ENCODE results near the gene IRS2.

Gene IRS2

DNA sequence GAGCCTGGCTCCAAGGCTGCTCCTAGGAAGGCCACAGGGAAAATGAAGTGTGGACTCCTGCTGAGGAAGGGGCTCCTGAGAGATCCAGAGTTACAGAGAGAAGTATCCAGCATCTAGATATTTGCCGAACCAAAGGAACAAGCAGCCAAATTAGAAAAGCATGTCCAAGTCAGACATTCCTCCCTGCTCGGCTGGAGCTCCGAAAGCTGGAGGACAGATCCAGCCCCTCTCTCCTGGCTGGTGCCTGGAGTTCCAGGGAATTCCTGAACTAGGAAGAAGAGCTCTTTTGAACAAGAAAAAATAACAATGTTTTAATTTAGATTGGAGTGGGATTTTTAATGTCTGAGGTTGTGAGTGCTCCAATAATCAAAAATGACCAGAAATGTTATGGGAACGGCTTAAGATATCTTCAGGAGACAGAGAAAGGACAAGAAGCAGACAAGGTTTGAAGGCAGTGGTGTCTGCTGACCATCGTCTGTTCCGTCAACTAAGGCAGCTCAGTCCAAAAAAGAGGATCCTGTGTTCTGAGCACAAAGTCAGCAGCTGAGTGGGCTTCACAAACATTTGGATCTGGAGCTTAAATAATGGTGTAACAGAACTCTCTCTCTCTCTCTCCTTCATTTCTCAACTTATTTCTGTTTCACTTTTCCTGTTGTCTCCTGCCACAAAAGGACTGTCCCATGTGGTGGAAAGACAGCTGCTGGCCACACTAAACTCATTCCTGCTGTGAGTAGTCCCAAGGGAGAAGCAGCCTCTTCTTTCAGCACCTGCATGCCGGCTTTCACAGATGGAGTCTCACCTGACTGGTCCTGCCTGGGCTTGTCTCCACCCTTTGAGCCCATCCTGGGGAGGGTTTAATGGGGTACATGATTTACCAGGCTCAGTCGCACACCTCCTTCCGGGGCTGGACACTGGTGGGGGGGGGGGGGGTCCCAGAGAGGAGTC is 31.5 kb upstream of the IRS2 start:
- TF ChIP-seq, protein P1, sequence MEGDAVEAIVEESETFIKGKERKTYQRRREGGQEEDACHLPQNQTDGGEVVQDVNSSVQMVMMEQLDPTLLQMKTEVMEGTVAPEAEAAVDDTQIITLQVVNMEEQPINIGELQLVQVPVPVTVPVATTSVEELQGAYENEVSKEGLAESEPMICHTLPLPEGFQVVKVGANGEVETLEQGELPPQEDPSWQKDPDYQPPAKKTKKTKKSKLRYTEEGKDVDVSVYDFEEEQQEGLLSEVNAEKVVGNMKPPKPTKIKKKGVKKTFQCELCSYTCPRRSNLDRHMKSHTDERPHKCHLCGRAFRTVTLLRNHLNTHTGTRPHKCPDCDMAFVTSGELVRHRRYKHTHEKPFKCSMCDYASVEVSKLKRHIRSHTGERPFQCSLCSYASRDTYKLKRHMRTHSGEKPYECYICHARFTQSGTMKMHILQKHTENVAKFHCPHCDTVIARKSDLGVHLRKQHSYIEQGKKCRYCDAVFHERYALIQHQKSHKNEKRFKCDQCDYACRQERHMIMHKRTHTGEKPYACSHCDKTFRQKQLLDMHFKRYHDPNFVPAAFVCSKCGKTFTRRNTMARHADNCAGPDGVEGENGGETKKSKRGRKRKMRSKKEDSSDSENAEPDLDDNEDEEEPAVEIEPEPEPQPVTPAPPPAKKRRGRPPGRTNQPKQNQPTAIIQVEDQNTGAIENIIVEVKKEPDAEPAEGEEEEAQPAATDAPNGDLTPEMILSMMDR (IDR thresholded peaks at IDR 0.05): no peak

DNA sequence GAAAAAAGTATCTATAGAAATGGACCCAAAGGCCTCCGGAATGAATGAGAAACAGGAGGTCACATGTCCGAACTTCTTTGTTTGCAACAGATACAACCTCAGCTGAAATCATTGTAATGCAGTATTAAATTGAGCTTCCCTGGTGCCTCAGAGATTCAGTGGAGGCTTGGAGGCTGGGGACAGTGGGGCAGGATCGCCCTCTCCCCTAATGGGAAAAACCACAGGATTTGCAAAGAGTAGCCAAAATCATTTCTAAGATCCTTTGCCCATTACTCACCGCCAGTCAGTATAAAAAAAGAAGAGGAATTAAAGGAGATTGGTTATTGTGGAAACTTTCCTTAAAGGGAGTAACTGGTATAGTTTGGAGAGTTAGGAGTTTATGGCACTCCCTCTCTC is 30.4 kb upstream of the IRS2 start:
- TF ChIP-seq, protein P1 (IDR thresholded peaks at IDR 0.05): no peak

DNA sequence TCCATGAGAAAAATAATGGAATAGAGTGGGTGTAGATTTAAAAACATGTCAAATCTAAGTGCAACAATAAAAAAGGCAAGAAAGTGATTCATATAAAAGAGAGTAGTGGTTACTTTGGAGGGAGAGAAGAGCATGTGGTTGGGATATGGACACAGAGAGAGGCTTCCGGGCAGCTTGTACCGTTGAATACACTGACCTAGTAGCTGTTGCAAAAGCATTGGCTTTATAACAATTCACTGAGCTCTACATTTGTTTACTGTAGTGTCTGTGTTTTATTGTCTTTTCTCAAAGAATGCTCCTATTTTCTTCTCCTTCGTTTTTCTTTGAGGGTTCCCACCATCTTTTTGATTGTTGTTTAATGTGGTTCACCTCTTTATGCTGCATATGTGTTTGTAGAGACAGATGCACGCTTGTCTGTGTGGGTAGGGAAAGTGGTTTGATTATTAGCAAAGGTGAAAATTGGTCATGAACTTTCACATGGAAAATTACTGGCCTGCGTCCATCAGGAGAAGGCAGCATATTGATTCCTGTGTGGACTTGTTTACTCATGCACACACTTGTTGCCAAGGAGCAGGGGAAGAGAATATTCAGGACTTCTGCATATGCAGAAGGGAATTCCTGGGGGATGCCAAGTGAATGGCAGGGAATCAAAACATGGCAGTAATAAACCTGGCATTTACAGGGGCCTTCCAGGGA is 29.9 kb upstream of the IRS2 start:
- TF ChIP-seq, protein P1 (IDR thresholded peaks at IDR 0.05): no peak

GRCh38 chr13:109815651-109816050 is 29.3 kb upstream of the IRS2 start:
- TF ChIP-seq, protein P1 (IDR thresholded peaks at IDR 0.05): no peak

GRCh38 chr13:109813663-109814062 is 27.3 kb upstream of the IRS2 start:
- TF ChIP-seq, protein P1 (IDR thresholded peaks at IDR 0.05): no peak

DNA sequence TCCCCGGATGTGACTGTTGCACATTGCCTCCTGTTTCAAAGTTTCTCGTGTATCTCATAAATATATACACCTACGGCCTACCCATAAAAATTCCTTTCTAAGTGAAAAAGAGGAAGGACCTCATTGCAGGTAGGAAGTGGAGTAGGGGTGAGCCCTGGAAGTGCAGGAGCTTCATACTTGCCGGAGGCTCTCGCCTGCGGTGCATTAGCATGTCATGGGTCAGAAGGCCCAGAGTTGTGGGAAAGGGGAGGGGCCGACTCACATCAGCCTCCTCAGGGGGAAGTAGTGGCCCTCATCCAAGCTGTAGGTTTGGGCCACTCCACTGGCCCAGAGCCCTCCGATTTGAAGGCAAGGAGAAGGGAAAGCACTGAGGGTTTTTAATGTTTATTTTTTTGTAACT is 26.0 kb upstream of the IRS2 start:
- TF ChIP-seq, protein P1 (IDR thresholded peaks at IDR 0.05): no peak

DNA sequence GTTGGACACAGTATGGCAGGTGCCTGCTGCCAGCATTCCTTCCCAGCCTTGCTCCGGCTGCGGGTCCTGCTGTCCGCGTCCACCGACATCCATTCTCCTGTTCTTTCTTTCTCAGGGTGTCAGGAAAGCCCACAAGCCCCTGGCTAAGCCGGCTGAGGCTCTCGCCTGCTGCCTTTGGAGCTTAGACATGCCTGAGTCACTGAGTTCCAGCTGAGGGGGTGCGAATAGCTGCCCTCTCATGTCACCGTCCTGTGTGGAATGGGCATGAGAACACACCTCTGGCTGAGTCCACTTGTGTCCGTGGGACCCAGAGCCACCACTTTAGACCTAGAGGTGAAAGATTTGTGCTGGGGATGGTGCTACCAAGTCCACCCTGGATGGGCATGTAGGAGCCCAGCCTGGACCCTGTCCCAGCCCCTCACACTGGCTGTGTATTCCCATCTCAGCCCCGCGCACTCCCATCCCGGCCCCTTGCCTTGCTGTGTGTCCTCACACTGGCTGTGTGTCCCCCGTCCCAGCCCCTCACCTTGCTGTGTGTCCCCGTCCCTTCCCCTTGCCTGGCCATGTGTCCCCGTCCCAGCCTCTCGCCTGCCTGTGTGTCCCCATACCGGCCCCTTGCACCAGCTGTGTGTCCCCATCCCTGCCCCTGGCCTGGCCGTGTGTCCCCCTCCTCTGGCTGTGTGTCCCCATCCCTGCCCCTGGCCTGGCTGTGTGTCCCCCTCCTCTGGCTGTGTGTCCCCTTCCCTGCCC is 24.6 kb upstream of the IRS2 start:
- TF ChIP-seq, protein P1 (IDR thresholded peaks at IDR 0.05): no peak
